Adrenal gland (tissue), 12 donors: ENCODE measurements around the gene C1QTNF8. TPM values are rescaled to one million over a fixed set of nuclear protein-coding genes. Genes with fewer than 3 reads are reported as not detected.

ENCODE experiments used
- DNase-seq, 7 donors: peaks; one replicate each; pipeline ENCODE4 v3.0.0-alpha.2; 2019 to 2020
- H3K27ac ChIP-seq, 5 donors: fragments of 200-600 bp; sonication (generic) in 4 of 5; 1 replicate in 3 of 5; 2 replicates in 2 of 5; pipeline versions ENCODE4 v1.5.1 to v1.8.0; 2016 to 2020; ENCODE audit warnings: mild to moderate bottlenecking in 1 of 5
- H3K27me3 ChIP-seq: fragments of 200-600 bp; 2 replicates; pipeline ENCODE4 v1.8.0; 2021
- H3K36me3 ChIP-seq, 2 donors: fragments of 200-600 bp; replicated peaks in 1 of 2; 1 replicate in 1 of 2; 2 replicates in 1 of 2; pipeline versions ENCODE4 v1.5.1 to v1.8.0; 2018 to 2022
- H3K4me1 ChIP-seq, 2 donors: fragments of 200-600 bp; replicated peaks in 1 of 2; 1 replicate in 1 of 2; 2 replicates in 1 of 2; pipeline versions ENCODE4 v1.5.1 to v1.8.0; 2018 to 2021
- H3K4me3 ChIP-seq, 4 donors: fragments of 200-600 bp; sonication (generic) in 3 of 4; one replicate each; pipeline ENCODE4 v1.5.1; 2016 to 2018
- H3K9me3 ChIP-seq, 3 donors: fragments of 200-600 bp; sonication (generic) in 1 of 3; replicated peaks in 1 of 3; 1 replicate in 2 of 3; 2 replicates in 1 of 3; pipeline versions ENCODE4 v1.5.1 to v1.8.0; 2016 to 2021
- POLR2A ChIP-seq, 2 donors: fragments of 450-650 bp; IDR thresholded peaks; one replicate each; pipeline ENCODE4 v1.6.1; 2017; ENCODE audit warnings: antibody characterized with exemption in 2 of 2, mild to moderate bottlenecking in 2 of 2, moderate library complexity in 1 of 2
- WGBS, 4 donors: extraction: QIAGEN DNeasy Blood & Tissue Kit in 2 of 4; methylation state at CpG; one replicate each; pipeline versions ENCODE4 v1.1.5 to v1.1.7; 2013 to 2017; 5-methylcytosine and 5-hydroxymethylcytosine counted together
- intact Hi-C, 2 donors: fragments of 100-400 bp; cut with DNase I; formaldehyde crosslinking; loops; one replicate each; pipeline versions ENCODE4 v1.14.1 to v1.15.0; 2022 to 2023
- polyA plus RNA-seq, 3 donors: library from polyadenylated mRNA; stranded (reverse); fragments of 200-250 nt in 2 of 3; fragments of 350-450 nt in 1 of 3; fragmentation: Illumina TruSeq in 1 of 3; extraction: RNeasy Lipid Tissue Mini Kit (QIAGEN cat#74804) in 1 of 3; gene quantifications; one replicate each; pipeline ENCODE4 v1.2.3, GENCODE V29; 2013 to 2014
- total RNA-seq, 9 donors: library from RNA; depleted of rRNA in 4 of 9; stranded (reverse); fragments of >200 nt in 4 of 9; fragments of 120-200 nt in 1 of 9; fragmentation: NEBNext Ultra II Directional in 1 of 9; extraction: Animal tissue kit (Norgen Biotek cat#: 25700) in 1 of 9; gene quantifications; one replicate each; pipeline versions ENCODE4 v1.1.0 to v1.2.4, GENCODE V29; 2013 to 2023
- TF ChIP-seq, protein P1 (sequence below), 6 experiments: fragments of 450-650 bp in 4 of 6; fragments of 200-600 bp in 2 of 6; sonication (generic) in 1 of 6; IDR thresholded peaks; 1 replicate in 5 of 6; 2 replicates in 1 of 6; pipeline versions ENCODE4 v1.5.1 to v1.8.0; 2016 to 2021; ENCODE audit warnings: antibody characterized with exemption in 6 of 6, mild to moderate bottlenecking in 2 of 6, moderate library complexity in 1 of 6
- donor health status: healthy with polysubstance abuse.
- donor health status: Bipolar disorder and iron deficiency.
- donor health status: DM: yes; HTN: yes; CAD: no.
- donor health status: DM: no; HTN: no; CAD: no.
- donor health status: DM: no; HTN: no; CAD: no.
- donor health status: DM: yes; HTN: yes; CAD: no.

Gene C1QTNF8
- total and polyA plus RNA-seq, 12 donors, result 0.14 to 0.64 (median 0.25) TPM; not detected in 8

DNA sequence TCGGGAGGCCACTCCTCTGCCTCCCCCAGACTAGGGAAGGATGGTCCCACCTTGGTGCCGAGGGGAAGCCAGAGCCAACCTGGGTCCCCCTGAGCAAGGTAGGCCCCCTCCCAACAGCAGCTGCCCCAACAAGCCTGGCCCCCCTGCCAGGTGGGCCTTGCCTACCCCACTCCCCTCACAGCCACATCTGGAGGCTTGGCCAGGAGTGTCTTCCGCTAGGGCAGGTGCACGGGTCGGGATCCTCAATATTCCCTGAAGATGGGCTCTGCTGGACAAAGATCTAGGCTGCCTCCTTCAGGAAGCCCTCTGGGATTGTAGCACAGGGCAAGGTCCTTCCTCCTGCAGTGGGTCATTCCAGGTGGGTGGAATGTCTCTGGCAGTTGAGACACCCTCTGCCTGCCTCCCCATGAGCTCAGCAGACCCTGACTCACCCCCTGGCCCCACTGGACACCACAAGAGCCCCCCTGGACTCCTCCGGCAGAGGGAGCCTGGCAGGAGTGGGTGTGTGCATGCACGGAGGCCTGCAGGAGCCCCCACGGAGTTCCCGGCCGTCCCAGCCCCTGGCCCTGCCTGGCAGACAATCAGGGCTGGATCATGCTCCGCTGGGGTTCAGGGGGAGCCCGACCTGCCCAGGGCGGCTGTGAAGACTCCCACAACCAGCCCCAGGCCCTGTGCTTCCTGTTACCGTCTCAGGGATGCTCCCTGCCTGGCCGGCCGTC is 435 bp downstream of the C1QTNF8 start:
- Histone ChIP-seq H3K9me3 (no peaks in the 10 kb centered on the region), H3K4me3 (no peak overlapping the region), H3K4me1 (peaks cover 0 to 10% of the 10 kb centered on the region in 2 donors), H3K27me3 (no peaks in the 10 kb centered on the region), H3K27ac (no peak overlapping the region), H3K36me3 (no peaks in the 10 kb centered on the region)
- intact Hi-C loops, result loop anchor here in 1 of 2 donors (5.0 kb wide), 1 partner anchor 278 kb away; no protein-coding TSS in a partner anchor
- DNase-seq, result no peak
- WGBS, 4 donors, result 72 to 80% (median 73%) methylated on average over 3 to 16 of the region's 16 CpGs; no CpG with 5 or more reads in 1 of the 4 donors
- no peak for TF ChIP-seq POLR2A (IDR thresholded peaks at IDR 0.05)
- TF ChIP-seq, protein P1, sequence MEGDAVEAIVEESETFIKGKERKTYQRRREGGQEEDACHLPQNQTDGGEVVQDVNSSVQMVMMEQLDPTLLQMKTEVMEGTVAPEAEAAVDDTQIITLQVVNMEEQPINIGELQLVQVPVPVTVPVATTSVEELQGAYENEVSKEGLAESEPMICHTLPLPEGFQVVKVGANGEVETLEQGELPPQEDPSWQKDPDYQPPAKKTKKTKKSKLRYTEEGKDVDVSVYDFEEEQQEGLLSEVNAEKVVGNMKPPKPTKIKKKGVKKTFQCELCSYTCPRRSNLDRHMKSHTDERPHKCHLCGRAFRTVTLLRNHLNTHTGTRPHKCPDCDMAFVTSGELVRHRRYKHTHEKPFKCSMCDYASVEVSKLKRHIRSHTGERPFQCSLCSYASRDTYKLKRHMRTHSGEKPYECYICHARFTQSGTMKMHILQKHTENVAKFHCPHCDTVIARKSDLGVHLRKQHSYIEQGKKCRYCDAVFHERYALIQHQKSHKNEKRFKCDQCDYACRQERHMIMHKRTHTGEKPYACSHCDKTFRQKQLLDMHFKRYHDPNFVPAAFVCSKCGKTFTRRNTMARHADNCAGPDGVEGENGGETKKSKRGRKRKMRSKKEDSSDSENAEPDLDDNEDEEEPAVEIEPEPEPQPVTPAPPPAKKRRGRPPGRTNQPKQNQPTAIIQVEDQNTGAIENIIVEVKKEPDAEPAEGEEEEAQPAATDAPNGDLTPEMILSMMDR (IDR thresholded peaks at IDR 0.05), result no peak

DNA sequence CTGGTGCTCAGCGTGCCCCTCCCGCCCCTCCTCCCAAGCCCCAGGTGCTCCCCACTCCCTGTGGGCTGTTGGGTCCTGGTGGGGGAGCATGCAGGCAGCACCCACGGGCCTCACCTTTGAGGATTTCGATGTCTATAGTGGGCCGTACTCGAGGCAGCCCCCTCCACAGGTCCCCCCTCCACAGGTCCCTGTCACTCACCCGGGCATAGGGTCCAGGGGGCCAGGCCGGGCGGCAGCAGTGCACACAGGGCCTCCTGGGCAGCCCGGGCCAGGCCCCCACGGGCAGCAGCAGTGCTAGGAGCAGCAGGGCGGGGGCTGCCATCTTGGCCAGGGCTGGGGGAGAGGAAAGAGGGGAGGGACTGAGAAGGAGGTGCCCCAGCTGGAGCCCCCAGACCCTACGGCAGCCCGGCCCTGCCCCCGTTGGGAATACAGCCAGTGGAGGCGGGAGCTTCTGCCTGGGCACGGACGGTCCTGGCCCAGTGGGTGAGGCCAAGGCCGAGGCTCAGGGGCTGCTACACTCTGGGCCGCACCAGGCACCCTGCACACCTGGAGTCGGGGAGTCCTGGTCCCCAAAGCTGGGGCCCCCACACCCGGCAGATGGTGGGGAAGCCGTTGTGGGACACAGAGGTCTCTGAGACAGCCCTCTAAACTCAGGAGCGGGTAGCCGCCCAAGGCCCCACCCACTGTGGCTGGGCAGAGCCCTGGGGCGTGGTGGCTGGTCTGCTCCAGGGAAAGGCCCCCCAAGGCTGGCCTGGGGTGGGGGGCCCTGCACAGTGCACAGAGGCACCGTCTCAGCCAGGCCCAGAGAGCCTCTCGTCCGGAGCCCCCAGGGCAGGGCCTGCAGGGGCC is 1.2 kb downstream of the C1QTNF8 start:
- H3K36me3 ChIP-seq, result no peaks in the 10 kb centered on the region
- no peak for TF ChIP-seq POLR2A (IDR thresholded peaks at IDR 0.05)
- TF ChIP-seq, protein P1 (IDR thresholded peaks at IDR 0.05), result no peak
- WGBS, 4 donors, result 20 to 69% (median 55%) methylated on average over 3 to 29 of the region's 29 CpGs
- DNase-seq, result no peak
- no peak overlapping the region for H3K27ac ChIP-seq
- H3K4me3 ChIP-seq, result no peak overlapping the region
- no peaks in the 10 kb centered on the region for H3K27me3 ChIP-seq
- intact Hi-C loops, result loop anchor here in 1 of 2 donors (5.0 kb wide), 1 partner anchor 278 kb away; no protein-coding TSS in a partner anchor
- no peaks in the 10 kb centered on the region for H3K9me3 ChIP-seq
- H3K4me1 ChIP-seq, result peaks cover 0 to 13% of the 10 kb centered on the region in 2 donors

- Histone ChIP-seq H3K4me1 (peaks cover 0 to 19% of the 10 kb centered on the region in 2 donors), H3K36me3 (no peaks in the 10 kb centered on the region), H3K4me3 (no peak overlapping the region), H3K27ac (no peak overlapping the region), H3K27me3 (no peaks in the 10 kb centered on the region), H3K9me3 (no peaks in the 10 kb centered on the region)
- intact Hi-C loops, result no loop called here
- 62 to 81% (median 71%) methylated on average over 7 to 13 of the region's 13 CpGs for WGBS, 4 donors
- TF ChIP-seq, protein P1 (IDR thresholded peaks at IDR 0.05), result no peak
- no peak for TF ChIP-seq POLR2A (IDR thresholded peaks at IDR 0.05)
- DNase-seq, result no peak
These were observed 1.9 kb downstream of the C1QTNF8 start for GRCh38 chr16:1094124-1094479.
